HG03469 (cell line): Measurements from ENCODE around the gene NCS1.

Experiments used
- ATAC-seq: cut with Tn5 transposase; IDR thresholded peaks from one replicate; pipeline ENCODE4 v1.9.1; 2021; ENCODE audit warnings: mild to moderate bottlenecking, moderate library complexity, moderate number of reproducible peaks; ENCODE audit not compliant: unreplicated experiment

The NCS1 gene

DNA sequence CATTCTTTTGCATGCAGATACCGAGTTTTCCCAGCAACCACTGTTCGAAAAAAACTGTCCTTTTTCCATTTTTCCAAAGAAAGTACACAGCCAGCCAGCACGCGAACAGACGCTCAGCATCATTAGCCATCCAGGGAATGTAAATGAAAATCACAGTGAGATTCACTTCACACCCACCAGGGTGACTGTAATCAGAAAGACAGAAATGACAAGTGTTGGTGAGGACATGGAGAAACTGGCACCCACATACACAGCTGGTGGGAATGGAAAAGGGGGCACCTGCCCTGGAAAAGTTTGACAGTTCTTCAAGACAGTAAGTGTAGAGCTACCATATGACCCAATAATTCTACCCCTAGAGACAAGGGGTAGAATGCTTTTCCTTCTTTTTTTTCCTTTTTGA is 25.0 kb upstream of the NCS1 start:
- no peak for ATAC-seq

DNA sequence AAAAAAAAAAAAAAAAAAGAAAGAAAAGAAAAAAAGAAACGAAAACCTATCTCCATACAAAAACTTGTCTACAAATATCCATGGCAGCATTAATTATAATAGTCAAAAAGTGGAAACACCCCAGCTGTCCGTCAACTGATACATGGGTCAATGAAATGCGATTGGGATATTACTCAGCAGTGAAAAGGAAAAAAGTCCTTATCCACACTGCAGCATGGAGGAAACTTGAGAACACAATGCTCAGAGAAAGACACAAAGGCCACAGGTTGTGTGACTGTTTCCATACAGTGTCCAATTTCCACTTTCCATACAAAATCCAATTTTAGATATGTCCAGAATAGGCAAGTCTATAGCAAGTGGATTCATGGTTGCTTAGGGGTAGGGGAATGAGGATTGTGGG is 24.3 kb upstream of the NCS1 start:
- ATAC-seq, result no peak

DNA sequence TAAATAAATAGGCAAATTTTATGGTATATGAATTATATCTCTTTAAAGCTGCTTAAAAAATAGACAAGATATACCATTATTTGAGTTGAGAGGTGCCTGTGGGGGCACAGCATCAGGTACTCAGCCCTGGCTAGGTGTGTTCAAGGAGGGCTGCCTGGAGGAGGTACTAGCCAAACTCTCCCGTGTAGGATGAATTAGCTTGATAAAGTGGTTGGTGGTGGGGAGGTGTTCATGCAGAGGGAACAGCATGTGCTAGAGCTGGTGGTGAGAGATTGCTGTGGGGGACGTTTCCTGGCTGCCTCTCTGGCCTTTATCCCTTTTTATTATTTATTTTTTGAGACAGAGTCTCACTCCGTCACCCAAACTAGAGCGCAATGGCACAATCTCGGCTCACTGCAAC is 23.2 kb upstream of the NCS1 start:
- no peak for ATAC-seq

DNA sequence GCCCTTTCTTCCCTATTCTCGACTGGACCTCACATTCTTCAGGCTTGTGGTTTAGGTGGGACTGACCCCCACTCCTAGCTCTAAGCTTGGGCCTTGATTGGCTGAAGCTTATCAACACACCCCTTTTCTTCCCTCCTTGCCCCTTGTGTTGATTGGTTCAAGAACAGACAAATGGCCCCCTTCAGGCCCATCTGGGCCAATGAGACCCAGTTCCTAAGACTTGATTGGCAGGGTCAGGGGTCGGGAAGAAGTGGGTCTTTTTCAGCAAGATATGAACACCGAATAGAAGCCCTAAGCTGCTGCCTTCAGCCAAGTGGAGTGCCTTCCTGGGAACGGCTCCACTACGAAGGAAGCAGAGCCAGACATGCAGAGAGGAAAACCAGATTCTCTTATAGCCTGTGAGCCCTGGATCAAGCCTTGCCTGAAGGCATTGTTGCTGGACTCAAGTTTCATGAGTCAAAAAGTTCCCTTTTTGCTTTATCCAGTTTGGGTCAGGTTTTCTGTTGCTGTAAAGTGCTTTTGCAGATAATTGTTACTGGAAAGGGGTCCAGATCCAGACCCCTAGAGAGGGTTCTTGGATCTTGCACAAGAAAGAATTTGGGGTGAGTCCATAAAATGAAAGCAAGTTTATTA is 22.4 kb upstream of the NCS1 start:
- ATAC-seq, result no peak

DNA sequence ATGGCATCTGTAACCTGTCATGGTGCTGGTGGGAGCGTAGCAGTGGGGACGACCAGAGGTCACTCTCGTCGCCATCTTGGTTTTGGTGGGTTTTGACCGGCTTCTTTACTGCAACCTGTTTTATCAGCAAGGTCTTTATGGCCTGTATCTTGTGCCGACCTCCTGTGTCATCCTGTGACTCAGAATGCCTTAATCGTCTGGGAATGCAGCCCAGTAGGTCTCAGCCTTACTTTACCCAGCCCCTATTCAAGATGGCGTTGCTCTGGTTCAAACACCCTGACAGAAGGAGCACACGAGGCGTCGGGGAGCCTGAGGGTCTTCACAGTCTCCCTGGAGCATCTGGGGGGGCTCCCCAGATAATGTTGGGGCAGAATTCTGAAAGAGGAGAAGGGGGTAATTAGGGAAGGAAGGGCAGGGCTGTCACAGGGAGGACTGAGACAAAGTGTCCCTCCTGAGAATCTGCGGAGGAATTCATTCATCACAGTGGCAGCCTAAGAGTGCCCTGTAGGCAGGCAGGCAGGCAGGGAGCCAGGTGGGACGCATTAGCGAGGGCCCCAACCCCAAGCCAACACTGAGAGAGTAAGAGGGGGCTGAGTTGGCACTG is 21.3 kb upstream of the NCS1 start:
- no peak for ATAC-seq

DNA sequence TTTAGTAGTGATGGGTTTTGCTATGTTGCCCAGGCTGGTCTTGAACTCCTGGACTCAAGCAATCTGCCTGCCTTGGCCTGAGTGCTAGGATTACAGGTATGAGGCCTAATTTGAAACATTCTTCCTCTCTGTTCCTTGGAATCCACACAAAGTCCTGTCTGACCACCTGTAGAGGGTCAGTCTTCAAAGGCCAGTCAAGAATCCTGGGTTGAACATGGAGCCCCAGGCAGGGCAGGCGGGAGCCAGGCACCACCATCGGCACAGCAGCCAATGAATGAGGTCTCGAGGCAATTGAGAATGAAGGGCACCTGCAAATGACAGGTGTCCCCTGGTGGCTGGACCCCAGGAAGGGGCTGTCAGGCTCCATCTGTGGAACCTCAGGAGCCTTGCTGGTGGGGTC is 17.4 kb upstream of the NCS1 start:
- no peak for ATAC-seq

DNA sequence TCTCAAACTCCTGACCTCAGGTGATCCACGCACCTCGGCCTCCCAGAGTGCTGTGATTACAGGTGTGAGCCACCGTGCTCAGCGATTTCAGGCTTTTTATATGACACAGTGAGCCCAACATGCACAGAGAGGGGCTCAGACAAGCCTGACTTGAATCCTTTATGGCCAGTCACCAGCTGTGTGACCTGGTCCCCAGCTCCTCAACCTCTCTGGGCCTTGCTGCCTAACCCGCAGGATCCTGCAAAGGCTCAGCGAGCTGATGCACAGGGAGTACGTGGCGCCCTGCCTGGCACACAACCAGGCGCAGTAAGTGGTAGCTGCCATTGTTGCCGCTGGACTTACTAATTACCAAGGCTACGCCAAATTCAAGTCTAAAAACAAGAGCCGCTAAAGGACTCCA is 16.6 kb upstream of the NCS1 start:
- no peak for ATAC-seq

DNA sequence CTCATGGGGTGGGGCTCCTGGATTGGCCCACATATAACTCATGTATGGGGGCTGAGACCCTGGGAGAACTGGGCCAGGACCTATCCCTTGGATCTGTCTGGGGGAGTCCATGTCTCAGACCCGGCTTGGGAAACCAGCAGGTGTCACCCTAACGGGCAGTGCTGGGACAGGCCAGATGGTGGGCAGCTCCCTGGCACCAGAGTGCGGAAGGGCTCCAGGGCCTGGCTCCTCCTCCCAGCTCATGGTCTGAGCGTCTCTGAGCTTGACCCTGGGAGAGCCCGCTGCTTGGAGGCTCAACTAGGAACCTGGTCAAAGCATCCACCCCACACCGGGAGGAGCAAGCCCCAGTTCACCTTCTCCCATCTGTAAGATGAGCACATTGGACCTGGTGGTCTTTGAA is 15.5 kb upstream of the NCS1 start:
- ATAC-seq, result no peak

DNA sequence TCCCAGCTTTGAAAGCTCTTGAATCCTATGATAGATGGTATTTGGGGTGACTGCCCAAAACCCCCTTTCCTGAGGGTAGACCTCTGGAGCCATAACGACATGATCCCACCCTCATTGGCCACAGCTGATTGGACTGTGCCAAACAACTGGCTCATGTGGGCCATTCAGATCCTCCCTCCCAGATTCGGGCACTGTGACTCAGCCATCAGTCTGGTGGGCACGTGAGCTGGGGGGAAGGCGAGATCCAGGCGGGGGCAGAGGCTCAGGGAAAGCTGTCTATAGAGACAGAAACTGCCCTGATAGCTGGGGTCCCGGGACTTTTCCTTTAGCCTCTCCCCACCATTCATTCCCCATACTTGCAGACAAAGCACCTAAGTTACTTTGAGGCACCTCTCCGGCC is 15.1 kb upstream of the NCS1 start:
- no peak for ATAC-seq

DNA sequence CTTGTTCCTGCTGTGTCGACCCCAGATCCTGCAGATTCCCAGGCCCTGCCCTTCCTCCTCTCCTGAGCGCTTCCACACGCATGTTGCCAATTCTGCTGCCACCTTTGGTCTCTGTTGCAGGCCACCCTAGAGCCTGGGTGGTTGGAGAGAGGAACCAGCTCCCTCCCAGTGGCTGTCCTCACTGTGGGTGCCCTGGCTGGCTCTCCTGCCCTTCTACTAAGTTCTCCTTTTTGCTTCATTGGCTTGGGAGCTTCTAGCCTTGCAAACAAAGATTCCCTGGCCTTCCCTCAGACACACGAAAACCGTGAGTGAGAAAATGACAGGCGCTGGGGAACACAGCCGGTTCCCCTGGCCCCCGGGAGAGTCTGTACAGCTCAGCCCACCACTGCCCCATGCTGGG is 14.2 kb upstream of the NCS1 start:
- no peak for ATAC-seq

DNA sequence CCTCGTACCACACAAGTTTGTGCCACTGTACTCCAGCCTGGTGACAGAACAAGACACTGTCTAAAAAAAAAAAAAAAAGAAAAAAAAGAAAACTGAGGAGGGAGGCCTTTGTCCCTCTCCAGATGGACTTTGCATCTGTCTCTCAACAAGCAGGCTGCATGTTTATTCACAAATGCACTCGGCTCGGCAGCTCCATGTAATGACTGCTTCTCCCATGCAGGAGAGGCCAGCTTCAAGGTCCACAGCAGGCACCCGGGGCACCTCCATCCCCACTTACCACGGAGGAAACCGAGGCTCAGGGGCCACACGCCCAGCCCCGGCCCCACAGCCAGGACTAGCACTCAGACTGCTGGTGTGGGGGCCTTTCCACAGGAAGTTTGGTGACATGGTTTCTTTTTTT is 13.1 kb upstream of the NCS1 start:
- ATAC-seq, result no peak

DNA sequence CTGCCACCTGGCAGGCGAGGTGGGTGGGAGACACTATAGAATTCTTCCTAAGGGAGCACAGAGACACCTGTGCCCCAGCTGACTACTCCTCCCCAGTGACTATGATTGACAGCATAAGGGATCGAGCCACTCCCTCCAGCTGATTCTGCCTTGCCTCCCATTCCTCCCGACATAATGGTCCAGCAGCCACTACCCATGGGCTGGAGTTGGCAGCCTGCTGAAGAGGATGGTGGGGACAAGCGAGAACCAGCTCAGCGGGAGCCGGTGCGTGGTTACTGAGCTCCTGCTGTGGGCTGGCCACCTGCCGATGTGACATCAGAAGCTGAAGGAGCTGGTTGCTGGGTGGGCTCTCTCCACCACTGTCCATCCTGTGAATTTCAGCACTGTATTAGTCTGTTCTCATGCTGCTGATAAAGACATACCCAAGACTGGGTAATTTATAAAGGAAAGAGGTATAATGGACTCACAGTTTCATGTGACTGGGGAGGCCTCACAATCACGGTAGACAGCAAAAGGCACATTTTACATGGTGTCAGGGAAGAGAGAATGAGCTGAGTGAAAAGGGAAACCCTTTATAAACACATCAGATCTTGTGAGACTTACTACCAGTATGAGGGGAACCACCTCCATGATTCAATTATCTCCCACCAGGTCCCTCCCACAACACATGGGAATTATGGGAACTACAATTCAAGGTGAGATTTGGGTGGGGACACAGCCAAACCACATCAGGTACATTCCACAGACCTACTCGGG is 12.1 kb upstream of the NCS1 start:
- ATAC-seq, result no peak

DNA sequence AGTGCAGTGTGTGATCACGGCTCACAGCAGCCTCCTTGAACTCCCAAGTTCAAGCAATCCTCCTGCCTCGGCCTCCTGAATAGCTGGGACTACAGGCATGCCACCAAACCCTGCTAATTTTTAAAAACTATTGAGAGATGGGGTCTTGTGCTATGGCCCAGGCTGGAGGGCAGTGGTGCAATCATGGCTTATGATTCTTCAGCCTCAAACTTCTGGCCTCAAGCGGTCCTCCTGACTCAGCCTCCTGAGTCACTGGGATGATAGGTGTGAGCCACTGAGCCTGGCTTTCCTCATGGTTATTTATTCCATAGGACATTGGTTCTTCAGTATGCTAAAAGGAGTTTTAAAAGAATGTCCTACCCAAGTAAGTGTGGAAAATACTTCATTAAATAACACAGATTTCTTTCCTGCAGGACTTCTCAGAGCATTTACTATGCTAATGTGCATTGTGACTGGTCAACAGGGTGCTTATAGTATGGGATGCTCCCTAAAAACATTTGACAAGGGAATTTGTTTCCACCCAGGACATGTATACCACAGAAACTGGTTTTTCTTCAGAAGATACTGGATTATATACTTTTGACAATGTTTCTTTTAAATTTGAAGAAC is 11.2 kb upstream of the NCS1 start:
- no peak for ATAC-seq

DNA sequence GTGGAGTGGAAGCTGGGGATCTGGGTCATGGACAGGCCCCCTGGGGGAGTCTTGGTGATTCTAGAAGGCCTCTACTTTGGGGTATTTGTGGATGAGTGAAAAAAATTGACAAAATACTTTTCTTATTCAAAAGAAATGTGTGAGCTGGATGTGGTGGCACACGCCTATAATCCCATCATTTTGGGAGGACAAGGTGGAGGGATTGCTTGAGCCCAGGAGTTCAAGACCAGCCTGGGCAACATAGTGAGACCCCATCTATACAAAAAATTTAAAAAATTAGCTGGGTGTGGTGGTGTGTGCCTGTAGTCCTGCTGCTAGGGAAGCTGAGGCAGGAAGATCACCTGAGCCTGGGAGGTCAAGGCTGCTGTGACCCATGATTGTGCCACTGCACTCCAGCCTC is 6.6 kb upstream of the NCS1 start:
- no peak for ATAC-seq

DNA sequence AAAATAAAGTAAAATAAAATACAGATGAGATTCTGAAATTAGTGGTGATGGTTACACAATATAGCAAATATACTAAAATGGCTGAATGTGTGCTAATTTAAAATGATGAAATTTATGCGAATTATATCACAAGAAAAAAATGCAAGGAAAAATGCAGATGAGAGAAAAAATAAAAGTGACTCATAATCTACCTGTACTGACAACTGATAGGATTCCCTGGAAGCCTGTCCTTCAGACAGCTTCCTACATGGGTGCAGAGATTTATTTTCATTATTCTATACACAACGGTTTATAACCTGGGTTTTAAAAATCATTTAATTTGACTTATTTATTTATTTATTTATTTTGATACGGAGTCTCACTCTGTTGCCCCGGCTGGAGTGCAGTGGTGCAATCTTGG is 5.8 kb upstream of the NCS1 start:
- ATAC-seq, result no peak

DNA sequence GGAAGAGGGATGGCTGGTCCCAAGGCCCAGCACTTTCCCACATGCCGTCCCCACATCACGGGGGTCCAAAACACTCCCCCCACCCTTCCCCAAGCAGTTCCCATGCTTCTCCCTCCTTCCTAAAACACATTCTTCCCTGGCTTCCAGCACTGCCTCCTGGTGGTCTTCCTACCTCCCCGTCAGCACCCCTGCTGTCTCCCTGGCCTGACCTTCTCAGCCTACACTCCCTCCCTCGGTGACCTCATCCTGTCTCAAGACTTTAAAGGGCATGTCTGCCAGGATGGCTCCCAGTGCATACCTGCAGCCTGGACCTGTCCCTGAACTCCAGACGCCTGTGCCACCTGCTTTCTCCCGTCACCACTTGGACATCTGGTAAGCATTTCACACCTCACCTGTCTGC is 4.3 kb upstream of the NCS1 start:
- ATAC-seq, result no peak

DNA sequence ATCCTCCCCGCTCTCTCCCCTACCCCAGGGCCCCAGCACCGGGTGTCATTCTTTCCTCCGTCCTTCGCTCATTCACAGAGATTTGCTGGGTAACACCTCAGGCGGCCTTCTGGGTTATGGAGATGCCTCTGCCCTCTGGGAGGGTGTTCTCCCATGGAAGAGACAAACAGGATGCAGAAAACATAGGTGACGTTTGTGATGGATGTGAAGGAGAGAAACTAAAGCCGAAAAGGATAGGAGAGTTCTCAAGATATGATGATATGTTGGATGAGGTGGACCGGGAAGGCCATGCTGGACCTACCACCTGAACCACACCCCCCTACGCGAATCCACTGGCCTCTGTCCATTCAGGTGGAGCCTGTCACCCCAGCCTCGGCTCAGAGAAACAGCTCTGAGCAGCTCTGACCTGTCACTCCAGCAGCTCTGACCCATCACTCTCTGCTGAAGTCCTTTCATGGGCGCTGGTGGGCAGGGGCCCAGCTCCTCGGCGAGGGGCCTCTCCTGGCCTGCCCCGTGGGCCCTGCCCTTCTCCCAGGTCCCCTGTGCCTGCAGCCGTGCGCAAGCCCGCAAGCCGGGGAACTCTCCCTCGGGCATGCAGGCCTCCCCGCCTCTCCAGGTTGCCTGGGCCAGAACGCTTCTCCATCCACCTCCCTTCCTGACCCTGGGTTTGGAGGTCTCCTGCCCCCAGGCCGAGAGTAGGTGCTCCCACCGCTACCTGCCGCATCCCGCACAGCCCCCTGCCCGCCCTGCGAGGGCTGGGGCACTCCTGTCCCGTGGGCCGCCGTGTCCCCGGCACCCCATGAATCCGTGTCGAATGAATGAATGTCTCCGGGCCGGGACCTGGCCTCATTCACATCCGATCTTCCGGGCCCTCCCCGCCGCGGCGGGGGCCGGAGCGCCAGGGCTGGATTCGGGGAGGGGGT is 717 bp upstream of the NCS1 start:
- ATAC-seq, result no peak

DNA sequence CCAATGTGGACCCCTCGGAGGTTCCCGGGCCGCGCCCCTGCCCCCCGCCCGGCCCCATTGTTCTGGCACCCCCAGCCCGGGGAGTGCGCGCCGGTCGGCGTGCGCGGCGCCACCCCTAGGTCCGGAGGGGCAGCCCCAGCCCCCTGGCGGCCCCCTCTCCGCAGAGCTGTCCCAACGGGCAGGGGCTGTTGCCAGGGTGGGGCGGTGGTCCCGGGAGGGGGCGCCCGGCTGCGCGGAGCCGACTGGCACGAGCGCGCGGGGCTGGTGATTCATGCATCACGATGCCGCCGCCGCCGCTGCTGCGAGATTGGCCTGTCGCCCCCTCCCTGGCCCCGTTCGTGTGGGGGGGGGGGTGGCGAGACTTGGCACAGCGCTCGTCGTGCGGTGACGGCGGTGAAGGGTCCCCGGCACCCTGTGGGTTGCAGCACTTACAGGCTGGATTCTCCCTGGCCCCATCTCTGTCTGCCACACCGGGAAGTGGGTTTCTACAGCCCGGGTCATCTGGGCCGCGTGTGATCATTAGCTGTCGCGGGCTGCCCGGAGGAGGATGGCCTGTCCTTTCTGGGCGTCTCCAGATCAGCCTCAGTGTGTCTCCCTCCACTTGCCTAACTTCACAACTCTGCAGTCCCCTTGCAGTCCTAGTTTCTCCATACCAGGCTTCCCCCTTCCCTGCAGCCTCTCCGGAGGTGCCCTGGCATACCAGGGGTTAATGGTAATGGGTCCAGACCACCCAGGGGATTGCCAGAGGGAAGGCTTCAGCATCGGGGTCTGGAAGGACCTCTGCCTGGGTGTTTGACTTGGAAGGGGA is 858 bp downstream of the NCS1 start:
- no peak for ATAC-seq

DNA sequence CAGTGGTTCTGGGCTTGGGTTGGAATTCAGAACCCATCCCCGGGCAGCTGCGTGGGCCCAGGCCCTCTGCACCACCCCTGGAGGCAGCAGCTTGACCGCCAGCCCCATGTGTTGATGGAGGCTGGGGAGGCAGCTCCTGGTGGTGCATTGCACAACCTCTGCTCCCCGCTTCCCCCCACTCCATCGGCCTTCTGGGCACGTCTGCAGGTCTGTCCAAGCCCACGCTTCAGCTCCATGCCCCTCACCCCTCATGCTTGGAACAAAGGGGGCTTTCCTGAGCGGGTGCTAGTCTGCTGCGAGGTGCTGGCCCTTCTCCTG is 1.4 kb downstream of the NCS1 start:
- no peak for ATAC-seq

DNA sequence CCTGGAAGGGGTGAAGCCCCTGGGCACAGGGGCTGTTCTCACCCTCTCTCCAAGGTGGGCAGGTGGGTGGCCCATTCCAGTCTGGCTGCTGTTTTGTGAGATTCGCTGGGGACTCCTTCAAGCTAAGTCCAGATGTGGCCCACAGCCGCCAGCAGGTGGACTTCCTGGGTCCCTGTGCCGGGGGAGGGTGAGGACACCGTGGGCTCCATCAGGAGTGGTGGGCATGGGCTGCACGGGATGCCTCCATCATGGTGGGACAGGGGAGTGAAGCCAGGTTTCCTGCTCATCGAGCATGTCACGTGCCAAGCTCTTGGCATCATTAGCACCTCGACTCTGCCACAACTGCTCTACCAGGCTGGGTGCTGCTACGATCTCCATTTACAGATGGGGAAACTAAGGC is 1.8 kb downstream of the NCS1 start:
- no peak for ATAC-seq
